ENCODE results near the gene IL19. TPM values are rescaled to one million over a fixed set of nuclear protein-coding genes. Genes with fewer than 3 reads are reported as not detected.

Gene IL19
- total and polyA plus RNA-seq, 2 experiments from 2014 or later = 0.37 TPM; not detected in 1

DNA sequence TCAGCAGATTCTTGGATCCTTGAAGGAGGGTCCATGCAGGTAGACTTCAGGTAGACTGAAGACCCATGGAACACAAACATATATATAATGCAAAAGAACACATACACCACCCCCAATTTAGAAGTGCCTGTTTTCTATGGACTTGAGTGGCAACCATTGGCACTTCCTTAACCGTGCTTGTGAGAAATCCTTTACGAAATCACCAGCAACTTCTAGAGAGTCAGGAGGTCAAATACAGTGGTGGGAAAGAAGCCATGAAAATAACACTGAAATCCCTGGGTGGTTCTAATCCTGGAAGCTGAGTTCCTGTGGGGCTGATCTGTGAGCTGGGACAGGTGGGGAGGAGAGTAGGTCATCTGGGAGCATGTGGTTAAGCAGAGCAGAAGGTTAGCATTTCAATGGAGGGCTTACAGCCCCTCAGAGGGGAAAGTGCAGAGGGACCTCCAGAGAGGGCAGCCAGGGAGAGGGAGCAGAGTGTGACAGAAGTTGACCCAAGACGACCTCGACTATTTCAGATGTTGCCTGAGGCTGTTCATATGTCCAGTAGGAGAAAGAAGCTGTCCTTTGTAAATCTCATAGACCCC, 14.7 kb downstream of the IL19 start:
- no peaks in the 10 kb centered on the region for H3K9me3 ChIP-seq (ENCODE audit: low read depth)
- no peak overlapping the region for H3K27ac ChIP-seq
- no peak overlapping the region for H2AFZ ChIP-seq
- no peaks in the 10 kb centered on the region for H3K36me3 ChIP-seq (replicated peaks; ENCODE audit: insufficient read depth, low read depth)
- H3K79me2 ChIP-seq = no peaks in the 10 kb centered on the region
- H3K4me3 ChIP-seq = no peak overlapping the region
- TF ChIP-seq EZH2 (IDR thresholded peaks at IDR 0.05; ENCODE audit: borderline replicate concordance) (no peak), EZH2phosphoT487 (IDR thresholded peaks at IDR 0.05; ENCODE audit: low read depth, severe bottlenecking, unreplicated experiment) (no peak)
- TF ChIP-seq, protein P1, sequence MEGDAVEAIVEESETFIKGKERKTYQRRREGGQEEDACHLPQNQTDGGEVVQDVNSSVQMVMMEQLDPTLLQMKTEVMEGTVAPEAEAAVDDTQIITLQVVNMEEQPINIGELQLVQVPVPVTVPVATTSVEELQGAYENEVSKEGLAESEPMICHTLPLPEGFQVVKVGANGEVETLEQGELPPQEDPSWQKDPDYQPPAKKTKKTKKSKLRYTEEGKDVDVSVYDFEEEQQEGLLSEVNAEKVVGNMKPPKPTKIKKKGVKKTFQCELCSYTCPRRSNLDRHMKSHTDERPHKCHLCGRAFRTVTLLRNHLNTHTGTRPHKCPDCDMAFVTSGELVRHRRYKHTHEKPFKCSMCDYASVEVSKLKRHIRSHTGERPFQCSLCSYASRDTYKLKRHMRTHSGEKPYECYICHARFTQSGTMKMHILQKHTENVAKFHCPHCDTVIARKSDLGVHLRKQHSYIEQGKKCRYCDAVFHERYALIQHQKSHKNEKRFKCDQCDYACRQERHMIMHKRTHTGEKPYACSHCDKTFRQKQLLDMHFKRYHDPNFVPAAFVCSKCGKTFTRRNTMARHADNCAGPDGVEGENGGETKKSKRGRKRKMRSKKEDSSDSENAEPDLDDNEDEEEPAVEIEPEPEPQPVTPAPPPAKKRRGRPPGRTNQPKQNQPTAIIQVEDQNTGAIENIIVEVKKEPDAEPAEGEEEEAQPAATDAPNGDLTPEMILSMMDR (IDR thresholded peaks at IDR 0.05; ENCODE audit: poor library complexity) = no peak
- no peaks in the 10 kb centered on the region for H3K9me2 ChIP-seq (replicated peaks; ENCODE audit: insufficient read depth)
- H3K4me2 ChIP-seq = no peak overlapping the region
- H3K4me1 ChIP-seq (ENCODE audit: insufficient read depth) = no peaks in the 10 kb centered on the region
- H4K20me1 ChIP-seq (ENCODE audit: insufficient read depth, poor library complexity, severe bottlenecking) = no peaks in the 10 kb centered on the region
- WGBS (ENCODE audit: low lambda C conversion rate, missing lambda C conversion rate) = 81% methylated on average over 4 of the region's 4 CpGs
- H3K27me3 ChIP-seq = no peaks in the 10 kb centered on the region
- no peak for DNase-seq (ENCODE audit: low spot score)

DNA sequence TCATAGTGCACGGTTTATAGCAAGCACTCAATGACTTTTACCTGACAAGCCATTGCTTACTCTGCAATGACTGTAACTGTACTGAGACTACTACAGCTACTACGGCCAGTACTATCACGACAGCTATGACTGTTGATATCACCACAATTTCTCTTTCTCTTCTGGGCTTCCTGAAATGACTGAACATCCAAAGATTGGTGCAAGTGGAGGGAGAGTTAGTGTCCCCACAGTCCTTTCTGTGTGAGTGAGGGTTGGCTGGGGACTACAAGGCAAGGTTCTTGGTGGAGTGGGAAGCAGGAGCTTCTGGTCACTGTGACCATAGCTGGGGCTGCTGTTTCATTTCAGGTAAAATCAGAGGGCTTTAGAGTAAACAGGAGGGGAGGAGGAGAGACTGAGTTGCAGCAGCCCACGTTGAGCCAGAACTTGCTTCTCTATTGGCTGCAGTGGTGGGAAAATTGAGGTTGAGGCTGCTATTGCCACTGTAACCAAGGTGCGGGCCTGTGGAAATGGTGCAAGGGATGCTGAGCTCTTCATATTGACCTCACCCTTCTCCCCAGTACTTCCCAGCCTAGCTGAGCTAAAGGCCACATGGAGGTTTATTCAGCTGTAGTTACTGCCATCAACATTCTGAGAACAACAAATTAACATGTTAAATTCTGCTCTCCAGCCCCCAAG, 15.8 kb downstream of the IL19 start:
- Histone ChIP-seq H4K20me1 (ENCODE audit: insufficient read depth, poor library complexity, severe bottlenecking) (no peaks in the 10 kb centered on the region), H3K27me3 (no peaks in the 10 kb centered on the region), H3K79me2 (no peaks in the 10 kb centered on the region), H3K4me1 (ENCODE audit: insufficient read depth) (no peaks in the 10 kb centered on the region), H3K9me3 (ENCODE audit: low read depth) (no peaks in the 10 kb centered on the region), H3K27ac (no peak overlapping the region), H3K36me3 (replicated peaks; ENCODE audit: insufficient read depth, low read depth) (no peaks in the 10 kb centered on the region), H3K4me2 (no peak overlapping the region), H2AFZ (no peak overlapping the region), H3K9me2 (replicated peaks; ENCODE audit: insufficient read depth) (no peaks in the 10 kb centered on the region), H3K4me3 (no peak overlapping the region)
- WGBS (ENCODE audit: low lambda C conversion rate, missing lambda C conversion rate) = 87% methylated on average over 5 of the region's 5 CpGs
- TF ChIP-seq EZH2 (IDR thresholded peaks at IDR 0.05; ENCODE audit: borderline replicate concordance) (no peak), EZH2phosphoT487 (IDR thresholded peaks at IDR 0.05; ENCODE audit: low read depth, severe bottlenecking, unreplicated experiment) (no peak)
- TF ChIP-seq, protein P1 (IDR thresholded peaks at IDR 0.05; ENCODE audit: poor library complexity) = no peak
- DNase-seq (ENCODE audit: low spot score) = no peak

DNA sequence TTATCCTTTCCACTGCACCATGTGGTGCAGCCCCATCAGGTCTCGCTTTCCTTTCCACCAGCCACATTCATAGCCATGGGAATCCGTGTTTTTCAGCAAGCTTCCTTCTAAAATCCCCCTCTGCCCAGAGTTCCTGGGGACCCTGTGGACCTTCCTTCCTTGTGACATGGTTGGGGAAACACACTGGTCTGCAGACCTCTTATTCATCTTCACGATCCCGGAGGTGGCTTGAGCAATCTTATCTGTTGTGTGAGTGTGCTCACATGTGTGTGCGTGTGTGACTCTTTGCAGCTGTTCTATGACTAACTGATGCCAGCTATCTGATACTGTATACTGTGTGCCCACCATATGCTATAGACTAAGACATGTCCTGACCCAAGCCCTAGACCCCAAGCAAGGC, 17.3 kb downstream of the IL19 start:
- TF ChIP-seq, protein P1 (IDR thresholded peaks at IDR 0.05; ENCODE audit: poor library complexity) = no peak
- TF ChIP-seq EZH2phosphoT487 (IDR thresholded peaks at IDR 0.05; ENCODE audit: low read depth, severe bottlenecking, unreplicated experiment) = no peak
- TF ChIP-seq EZH2 (IDR thresholded peaks at IDR 0.05; ENCODE audit: borderline replicate concordance) = no peak
- H3K9me2 ChIP-seq (replicated peaks; ENCODE audit: insufficient read depth) = no peaks in the 10 kb centered on the region
- no peaks in the 10 kb centered on the region for H3K79me2 ChIP-seq
- no peak overlapping the region for H3K27ac ChIP-seq
- WGBS (ENCODE audit: low lambda C conversion rate, missing lambda C conversion rate) = 92% methylated on average over 5 of the region's 5 CpGs
- no peaks in the 10 kb centered on the region for H3K9me3 ChIP-seq (ENCODE audit: low read depth)
- no peak overlapping the region for H2AFZ ChIP-seq
- no peak overlapping the region for H3K4me2 ChIP-seq
- no peaks in the 10 kb centered on the region for H3K36me3 ChIP-seq (replicated peaks; ENCODE audit: insufficient read depth, low read depth)
- H4K20me1 ChIP-seq (ENCODE audit: insufficient read depth, poor library complexity, severe bottlenecking) = no peaks in the 10 kb centered on the region
- DNase-seq (ENCODE audit: low spot score) = no peak
- H3K4me3 ChIP-seq = no peak overlapping the region
- no peaks in the 10 kb centered on the region for H3K4me1 ChIP-seq (ENCODE audit: insufficient read depth)
- H3K27me3 ChIP-seq = no peaks in the 10 kb centered on the region

Measured in hepatocyte (in vitro differentiated cells).